ENCODE measurements around the gene VSTM2L.

Gene VSTM2L

GRCh38 chr20:37986044-37986858 lies 83.3 kb downstream of the VSTM2L start:
- WGBS (ENCODE audit: extremely low coverage, insufficient coverage, insufficient read length), result no CpG with 5 or more reads among the region's 9 CpGs
- H3K14ac ChIP-seq (ENCODE audit: low read length), result no peak overlapping the region

GRCh38 chr20:37986873-37987601 lies 84.1 kb downstream of the VSTM2L start:
- no peaks in the 10 kb centered on the region for H3K79me1 ChIP-seq (ENCODE audit: low read length)
- no peak for DNase-seq
- no peak overlapping the region for H3K9ac ChIP-seq (ENCODE audit: low read length)
- peaks cover 0 to 2% of the 10 kb centered on the region in 2 experiments for H3K4me1 ChIP-seq (ENCODE audit: control insufficient read depth in 1 of 2, insufficient read depth in 2 of 2, low read length in 2 of 2)
- no peak overlapping the region for H4K12ac ChIP-seq (ENCODE audit: low read depth, low read length)
- H3K4ac ChIP-seq (ENCODE audit: low read depth, low read length), result no peak overlapping the region
- no peak overlapping the region for H2BK120ac ChIP-seq (ENCODE audit: insufficient read depth, low read length, poor library complexity)
- no peaks in the 10 kb centered on the region for H3K27me3 ChIP-seq (ENCODE audit: insufficient read depth, low read length)
- H3K14ac ChIP-seq (ENCODE audit: low read length), result no peak overlapping the region
- H3K4me3 ChIP-seq (ENCODE audit: low read depth, low read length), result no peak overlapping the region
- no peak overlapping the region for H2BK5ac ChIP-seq (ENCODE audit: low read depth, low read length, poor library complexity)
- H4K8ac ChIP-seq (ENCODE audit: low read depth, low read length), result no peak overlapping the region
- no peak overlapping the region for H2AK5ac ChIP-seq (ENCODE audit: low read length)
- H3K36me3 ChIP-seq (ENCODE audit: control insufficient read depth in 1 of 2, insufficient read depth in 2 of 2, low read length in 2 of 2), result peaks cover 10 to 21% of the 10 kb centered on the region in 2 experiments
- H3K4me2 ChIP-seq (ENCODE audit: low read length), result no peak overlapping the region
- no CpG with 5 or more reads among the region's 9 CpGs for WGBS (ENCODE audit: extremely low coverage, insufficient coverage, insufficient read length)
- no peaks in the 10 kb centered on the region for H3K9me3 ChIP-seq (ENCODE audit: insufficient read depth, low read depth, low read length)
- H2BK12ac ChIP-seq (ENCODE audit: low read length), result no peak overlapping the region
- H3K23ac ChIP-seq (ENCODE audit: low read length), result no peak overlapping the region
- H3K27ac ChIP-seq (ENCODE audit: low read depth, low read length), result no peak overlapping the region
- H2AFZ ChIP-seq (ENCODE audit: insufficient read depth, low read length, poor library complexity), result no peak overlapping the region
- H3K18ac ChIP-seq (ENCODE audit: low read length), result no peak overlapping the region
- no peaks in the 10 kb centered on the region for H3K79me2 ChIP-seq (ENCODE audit: control insufficient read depth, insufficient read depth, low read length, poor library complexity)
- no peak overlapping the region for H4K91ac ChIP-seq (ENCODE audit: low read depth, low read length)

More at GRCh38 chr20:37986044-37986858, 83.3 kb downstream of the VSTM2L start:
- Histone ChIP-seq H3K4me2 (ENCODE audit: low read length) (no peak overlapping the region), H4K91ac (ENCODE audit: low read depth, low read length) (no peak overlapping the region), H3K4me3 (ENCODE audit: low read depth, low read length) (no peak overlapping the region), H3K4me1 (ENCODE audit: control insufficient read depth in 1 of 2, insufficient read depth in 2 of 2, low read length in 2 of 2) (peaks cover 0 to 2% of the 10 kb centered on the region in 2 experiments), H3K9ac (ENCODE audit: low read length) (no peak overlapping the region), H3K9me3 (ENCODE audit: insufficient read depth, low read depth, low read length) (no peaks in the 10 kb centered on the region), H4K12ac (ENCODE audit: low read depth, low read length) (no peak overlapping the region), H2BK5ac (ENCODE audit: low read depth, low read length, poor library complexity) (no peak overlapping the region), H2BK120ac (ENCODE audit: insufficient read depth, low read length, poor library complexity) (no peak overlapping the region), H3K18ac (ENCODE audit: low read length) (no peak overlapping the region), H2BK12ac (ENCODE audit: low read length) (no peak overlapping the region), H3K27ac (ENCODE audit: low read depth, low read length) (no peak overlapping the region), H3K27me3 (ENCODE audit: insufficient read depth, low read length) (no peaks in the 10 kb centered on the region), H3K79me1 (ENCODE audit: low read length) (no peaks in the 10 kb centered on the region), H2AK5ac (ENCODE audit: low read length) (no peak overlapping the region), H4K8ac (ENCODE audit: low read depth, low read length) (no peak overlapping the region), H3K23ac (ENCODE audit: low read length) (no peak overlapping the region), H3K4ac (ENCODE audit: low read depth, low read length) (no peak overlapping the region), H3K79me2 (ENCODE audit: control insufficient read depth, insufficient read depth, low read length, poor library complexity) (no peaks in the 10 kb centered on the region), H3K36me3 (ENCODE audit: control insufficient read depth in 1 of 2, insufficient read depth in 2 of 2, low read length in 2 of 2) (peaks cover 10 to 19% of the 10 kb centered on the region in 2 experiments), H2AFZ (ENCODE audit: insufficient read depth, low read length, poor library complexity) (no peak overlapping the region)
- DNase-seq, result no peak

GRCh38 chr20:37987602-37988290 lies 84.8 kb downstream of the VSTM2L start:
- no peak overlapping the region for H3K23ac ChIP-seq (ENCODE audit: low read length)
- H3K27me3 ChIP-seq (ENCODE audit: insufficient read depth, low read length), result no peaks in the 10 kb centered on the region
- no peak overlapping the region for H3K14ac ChIP-seq (ENCODE audit: low read length)
- H3K79me1 ChIP-seq (ENCODE audit: low read length), result no peaks in the 10 kb centered on the region
- no peak overlapping the region for H2BK120ac ChIP-seq (ENCODE audit: insufficient read depth, low read length, poor library complexity)
- H4K12ac ChIP-seq (ENCODE audit: low read depth, low read length), result no peak overlapping the region
- H3K4me1 ChIP-seq (ENCODE audit: control insufficient read depth in 1 of 2, insufficient read depth in 2 of 2, low read length in 2 of 2), result peaks cover 0 to 2% of the 10 kb centered on the region in 2 experiments
- no peaks in the 10 kb centered on the region for H3K9me3 ChIP-seq (ENCODE audit: insufficient read depth, low read depth, low read length)
- H4K8ac ChIP-seq (ENCODE audit: low read depth, low read length), result no peak overlapping the region
- H3K18ac ChIP-seq (ENCODE audit: low read length), result no peak overlapping the region
- H2BK12ac ChIP-seq (ENCODE audit: low read length), result no peak overlapping the region
- no peak overlapping the region for H2AK5ac ChIP-seq (ENCODE audit: low read length)
- no peak overlapping the region for H2BK5ac ChIP-seq (ENCODE audit: low read depth, low read length, poor library complexity)
- no peak overlapping the region for H2AFZ ChIP-seq (ENCODE audit: insufficient read depth, low read length, poor library complexity)
- peaks cover 10 to 24% of the 10 kb centered on the region in 2 experiments for H3K36me3 ChIP-seq (ENCODE audit: control insufficient read depth in 1 of 2, insufficient read depth in 2 of 2, low read length in 2 of 2)
- H3K79me2 ChIP-seq (ENCODE audit: control insufficient read depth, insufficient read depth, low read length, poor library complexity), result no peaks in the 10 kb centered on the region
- H3K4ac ChIP-seq (ENCODE audit: low read depth, low read length), result no peak overlapping the region
- H3K4me2 ChIP-seq (ENCODE audit: low read length), result no peak overlapping the region
- peak in 1 of 2 donors; percentile 82 for DNase-seq
- H4K91ac ChIP-seq (ENCODE audit: low read depth, low read length), result no peak overlapping the region
- H3K4me3 ChIP-seq (ENCODE audit: low read depth, low read length), result no peak overlapping the region
- no CpG with 5 or more reads among the region's 12 CpGs for WGBS (ENCODE audit: extremely low coverage, insufficient coverage, insufficient read length)
- no peak overlapping the region for H3K9ac ChIP-seq (ENCODE audit: low read length)
- H3K27ac ChIP-seq (ENCODE audit: low read depth, low read length), result no peak overlapping the region

- no peak overlapping the region for H4K91ac ChIP-seq (ENCODE audit: low read depth, low read length)
- H2AFZ ChIP-seq (ENCODE audit: insufficient read depth, low read length, poor library complexity), result no peak overlapping the region
- H3K23ac ChIP-seq (ENCODE audit: low read length), result no peak overlapping the region
- H3K4ac ChIP-seq (ENCODE audit: low read depth, low read length), result no peak overlapping the region
- no peak overlapping the region for H3K14ac ChIP-seq (ENCODE audit: low read length)
- H2AK5ac ChIP-seq (ENCODE audit: low read length), result no peak overlapping the region
- no peaks in the 10 kb centered on the region for H3K79me2 ChIP-seq (ENCODE audit: control insufficient read depth, insufficient read depth, low read length, poor library complexity)
- no CpG with 5 or more reads among the region's 5 CpGs for WGBS (ENCODE audit: extremely low coverage, insufficient coverage, insufficient read length)
- no peak overlapping the region for H2BK5ac ChIP-seq (ENCODE audit: low read depth, low read length, poor library complexity)
- H3K9ac ChIP-seq (ENCODE audit: low read length), result no peak overlapping the region
- H3K4me2 ChIP-seq (ENCODE audit: low read length), result no peak overlapping the region
- H3K79me1 ChIP-seq (ENCODE audit: low read length), result no peaks in the 10 kb centered on the region
- H3K27me3 ChIP-seq (ENCODE audit: insufficient read depth, low read length), result no peaks in the 10 kb centered on the region
- no peak overlapping the region for H3K4me3 ChIP-seq (ENCODE audit: low read depth, low read length)
- H3K18ac ChIP-seq (ENCODE audit: low read length), result no peak overlapping the region
- H2BK120ac ChIP-seq (ENCODE audit: insufficient read depth, low read length, poor library complexity), result no peak overlapping the region
- H3K27ac ChIP-seq (ENCODE audit: low read depth, low read length), result no peak overlapping the region
- H3K4me1 ChIP-seq (ENCODE audit: control insufficient read depth in 1 of 2, insufficient read depth in 2 of 2, low read length in 2 of 2), result peaks cover 0 to 2% of the 10 kb centered on the region in 2 experiments
- no peak overlapping the region for H4K12ac ChIP-seq (ENCODE audit: low read depth, low read length)
- H2BK12ac ChIP-seq (ENCODE audit: low read length), result no peak overlapping the region
- peak in 1 of 2 donors; percentile 49 for DNase-seq
- no peaks in the 10 kb centered on the region for H3K9me3 ChIP-seq (ENCODE audit: insufficient read depth, low read depth, low read length)
- peaks cover 6 to 18% of the 10 kb centered on the region in 2 experiments for H3K36me3 ChIP-seq (ENCODE audit: control insufficient read depth in 1 of 2, insufficient read depth in 2 of 2, low read length in 2 of 2)
- H4K8ac ChIP-seq (ENCODE audit: low read depth, low read length), result no peak overlapping the region
These were observed 85.5 kb downstream of the VSTM2L start for GRCh38 chr20:37988306-37988954.
